ENCODE data around the gene CDK3.

DNA sequence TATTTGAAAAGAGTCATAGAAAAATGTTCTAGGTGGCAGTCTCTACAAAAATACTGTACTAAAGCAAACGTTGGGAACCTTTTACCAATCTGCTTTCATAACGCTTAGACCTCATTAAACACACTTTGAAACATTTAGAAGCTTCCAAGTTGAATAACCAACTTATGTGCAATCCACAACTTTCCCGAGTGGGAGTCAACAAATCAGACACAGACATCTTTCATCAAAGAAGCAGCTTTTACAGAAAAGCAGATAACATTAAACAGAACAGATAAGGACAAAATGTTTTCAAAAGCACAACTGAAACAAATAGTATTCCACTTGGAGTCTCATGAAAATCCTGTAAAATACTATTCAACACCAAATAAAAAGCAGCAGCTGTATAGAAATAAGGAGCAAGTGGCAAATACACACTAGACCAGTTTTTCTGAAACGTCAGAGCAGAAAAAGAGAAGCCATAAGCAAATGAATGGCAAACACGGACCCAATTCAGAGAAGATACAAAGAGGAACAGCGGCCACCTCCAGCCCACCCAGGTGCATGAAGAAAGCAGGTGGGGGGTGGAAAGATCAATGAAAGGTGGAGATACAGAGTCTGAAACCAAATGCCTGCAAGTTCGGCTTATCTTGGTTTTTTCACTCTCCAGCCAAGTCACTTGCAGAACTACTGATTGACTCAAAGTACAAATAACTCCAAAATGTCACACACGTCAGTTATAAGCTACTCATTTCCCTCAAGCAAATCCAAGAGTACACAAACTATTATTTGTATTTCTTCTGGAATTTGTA lies 41.4 kb upstream of the CDK3 start:
- TF ChIP-seq POLR2A (IDR thresholded peaks at IDR 0.05) (no peak), POLR2AphosphoS5 (IDR thresholded peaks at IDR 0.05) (no peak), EP300 (IDR thresholded peaks at IDR 0.05) (no peak)
- TF ChIP-seq, protein P1, sequence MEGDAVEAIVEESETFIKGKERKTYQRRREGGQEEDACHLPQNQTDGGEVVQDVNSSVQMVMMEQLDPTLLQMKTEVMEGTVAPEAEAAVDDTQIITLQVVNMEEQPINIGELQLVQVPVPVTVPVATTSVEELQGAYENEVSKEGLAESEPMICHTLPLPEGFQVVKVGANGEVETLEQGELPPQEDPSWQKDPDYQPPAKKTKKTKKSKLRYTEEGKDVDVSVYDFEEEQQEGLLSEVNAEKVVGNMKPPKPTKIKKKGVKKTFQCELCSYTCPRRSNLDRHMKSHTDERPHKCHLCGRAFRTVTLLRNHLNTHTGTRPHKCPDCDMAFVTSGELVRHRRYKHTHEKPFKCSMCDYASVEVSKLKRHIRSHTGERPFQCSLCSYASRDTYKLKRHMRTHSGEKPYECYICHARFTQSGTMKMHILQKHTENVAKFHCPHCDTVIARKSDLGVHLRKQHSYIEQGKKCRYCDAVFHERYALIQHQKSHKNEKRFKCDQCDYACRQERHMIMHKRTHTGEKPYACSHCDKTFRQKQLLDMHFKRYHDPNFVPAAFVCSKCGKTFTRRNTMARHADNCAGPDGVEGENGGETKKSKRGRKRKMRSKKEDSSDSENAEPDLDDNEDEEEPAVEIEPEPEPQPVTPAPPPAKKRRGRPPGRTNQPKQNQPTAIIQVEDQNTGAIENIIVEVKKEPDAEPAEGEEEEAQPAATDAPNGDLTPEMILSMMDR (IDR thresholded peaks at IDR 0.05), result no peak
